ENCODE data around the gene TAF3.

TAF3 gene

GRCh38 chr10:7960108-7960507 is 141.8 kb downstream of the TAF3 start:
- TF ChIP-seq, protein P1, sequence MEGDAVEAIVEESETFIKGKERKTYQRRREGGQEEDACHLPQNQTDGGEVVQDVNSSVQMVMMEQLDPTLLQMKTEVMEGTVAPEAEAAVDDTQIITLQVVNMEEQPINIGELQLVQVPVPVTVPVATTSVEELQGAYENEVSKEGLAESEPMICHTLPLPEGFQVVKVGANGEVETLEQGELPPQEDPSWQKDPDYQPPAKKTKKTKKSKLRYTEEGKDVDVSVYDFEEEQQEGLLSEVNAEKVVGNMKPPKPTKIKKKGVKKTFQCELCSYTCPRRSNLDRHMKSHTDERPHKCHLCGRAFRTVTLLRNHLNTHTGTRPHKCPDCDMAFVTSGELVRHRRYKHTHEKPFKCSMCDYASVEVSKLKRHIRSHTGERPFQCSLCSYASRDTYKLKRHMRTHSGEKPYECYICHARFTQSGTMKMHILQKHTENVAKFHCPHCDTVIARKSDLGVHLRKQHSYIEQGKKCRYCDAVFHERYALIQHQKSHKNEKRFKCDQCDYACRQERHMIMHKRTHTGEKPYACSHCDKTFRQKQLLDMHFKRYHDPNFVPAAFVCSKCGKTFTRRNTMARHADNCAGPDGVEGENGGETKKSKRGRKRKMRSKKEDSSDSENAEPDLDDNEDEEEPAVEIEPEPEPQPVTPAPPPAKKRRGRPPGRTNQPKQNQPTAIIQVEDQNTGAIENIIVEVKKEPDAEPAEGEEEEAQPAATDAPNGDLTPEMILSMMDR (conservative IDR thresholded peaks at IDR 0.05; ENCODE audit: low read depth, low read length): no peak

DNA sequence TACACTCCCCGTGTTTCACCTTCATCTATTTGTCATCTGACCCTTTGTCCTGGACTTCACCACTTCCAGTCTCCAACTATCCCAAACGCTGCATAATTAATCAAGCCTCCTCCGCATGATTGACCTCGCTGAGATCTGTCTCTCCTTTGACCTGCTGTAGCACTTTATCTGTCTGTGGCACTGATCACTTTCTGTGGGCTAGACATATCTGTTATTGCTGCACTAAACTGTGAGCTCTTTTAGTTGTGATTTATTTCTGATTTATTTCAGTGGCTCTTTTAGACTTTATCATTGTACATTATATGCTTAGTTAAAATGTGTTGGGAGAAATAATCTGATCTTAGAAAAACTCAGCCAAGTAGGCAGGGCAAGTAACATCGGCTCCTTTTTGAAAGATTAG is 144.3 kb downstream of the TAF3 start:
- TF ChIP-seq, protein P1 (conservative IDR thresholded peaks at IDR 0.05; ENCODE audit: low read depth, low read length): no peak
- no peak overlapping the region for H3K4me3 ChIP-seq (ENCODE audit: low read length)
- no peak for DNase-seq (ENCODE audit: low read depth)

More at GRCh38 chr10:7960108-7960507, 141.8 kb downstream of the TAF3 start:
- no peak overlapping the region for H3K4me3 ChIP-seq (ENCODE audit: low read length)
- DNase-seq (ENCODE audit: low read depth): no peak

GRCh38 chr10:7965457-7965856 is 147.2 kb downstream of the TAF3 start:
- DNase-seq (ENCODE audit: low read depth): no peak
- TF ChIP-seq, protein P1 (conservative IDR thresholded peaks at IDR 0.05; ENCODE audit: low read depth, low read length): no peak
- no peak overlapping the region for H3K4me3 ChIP-seq (ENCODE audit: low read length)

DNA sequence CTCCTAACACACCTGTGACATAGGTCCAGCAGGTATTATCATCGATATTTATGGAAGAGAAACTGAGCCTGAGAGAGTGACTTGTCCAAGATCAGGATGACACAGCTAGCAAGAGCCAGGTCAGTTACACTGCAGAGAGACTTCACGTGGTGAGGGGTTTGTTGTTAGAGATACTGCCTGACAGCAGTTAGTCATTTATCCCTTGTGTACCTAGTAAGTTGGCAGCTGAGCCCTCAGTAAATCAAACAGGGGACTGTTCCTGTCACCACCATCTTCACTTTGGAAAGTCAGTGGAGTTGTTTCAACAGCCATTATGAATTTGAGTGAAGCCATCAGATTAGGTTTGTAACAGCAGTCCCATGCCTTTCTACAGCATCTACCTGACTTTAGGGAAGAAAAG is 148.7 kb downstream of the TAF3 start:
- TF ChIP-seq, protein P1 (conservative IDR thresholded peaks at IDR 0.05; ENCODE audit: low read depth, low read length): no peak
- no peak overlapping the region for H3K4me3 ChIP-seq (ENCODE audit: low read length)
- DNase-seq (ENCODE audit: low read depth): no peak

DNA sequence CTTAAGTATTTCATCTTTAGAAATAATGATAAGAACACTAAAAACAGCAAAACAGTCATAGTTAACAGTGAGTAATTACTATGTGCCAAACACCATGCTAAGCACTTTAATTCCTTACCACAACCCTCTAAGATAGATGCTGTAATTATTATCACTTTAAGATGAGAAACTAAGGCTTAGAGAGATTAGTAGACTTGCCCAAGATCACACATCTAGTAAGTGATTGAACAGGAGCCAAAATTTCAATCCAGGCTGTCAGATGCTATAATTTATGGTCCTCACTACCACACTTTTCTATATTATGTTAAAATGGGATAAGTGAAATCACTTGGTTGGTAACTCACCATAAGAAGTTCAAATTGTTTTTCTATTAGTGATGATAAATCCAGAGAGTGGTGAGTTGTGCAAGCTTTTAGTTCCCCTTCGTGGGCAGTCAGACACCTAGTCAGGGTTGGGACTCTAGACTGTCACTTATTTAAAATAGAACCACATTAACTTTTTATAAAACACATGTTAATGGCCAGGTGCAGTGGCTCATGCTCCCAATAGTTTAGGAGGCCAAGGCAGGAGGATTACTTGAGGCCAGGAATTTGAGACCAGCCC is 150.3 kb downstream of the TAF3 start:
- no peak for DNase-seq (ENCODE audit: low read depth)
- TF ChIP-seq, protein P1 (conservative IDR thresholded peaks at IDR 0.05; ENCODE audit: low read depth, low read length): no peak
- no peak overlapping the region for H3K4me3 ChIP-seq (ENCODE audit: low read length)

DNA sequence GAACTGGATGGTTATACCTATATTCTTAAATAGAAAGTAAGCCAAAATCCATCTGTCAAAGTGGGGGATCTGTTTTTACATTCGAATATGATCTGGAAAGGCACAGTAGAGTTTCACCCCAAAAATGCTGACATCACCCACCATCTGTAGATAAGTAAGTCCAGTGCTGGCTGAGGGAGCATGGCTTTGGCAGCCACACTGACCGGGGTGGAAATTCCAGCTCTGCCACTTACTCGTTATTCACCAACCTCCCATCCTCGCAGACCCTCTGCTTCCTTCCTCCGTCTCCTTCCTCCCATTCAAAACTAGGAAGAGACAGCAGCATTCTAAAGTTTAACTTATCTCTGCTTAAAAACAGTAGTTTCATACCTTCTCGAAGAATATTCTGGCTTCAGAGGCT is 151.3 kb downstream of the TAF3 start:
- DNase-seq (ENCODE audit: low read depth): no peak
- TF ChIP-seq, protein P1 (conservative IDR thresholded peaks at IDR 0.05; ENCODE audit: low read depth, low read length): no peak
- H3K4me3 ChIP-seq (ENCODE audit: low read length): no peak overlapping the region

DNA sequence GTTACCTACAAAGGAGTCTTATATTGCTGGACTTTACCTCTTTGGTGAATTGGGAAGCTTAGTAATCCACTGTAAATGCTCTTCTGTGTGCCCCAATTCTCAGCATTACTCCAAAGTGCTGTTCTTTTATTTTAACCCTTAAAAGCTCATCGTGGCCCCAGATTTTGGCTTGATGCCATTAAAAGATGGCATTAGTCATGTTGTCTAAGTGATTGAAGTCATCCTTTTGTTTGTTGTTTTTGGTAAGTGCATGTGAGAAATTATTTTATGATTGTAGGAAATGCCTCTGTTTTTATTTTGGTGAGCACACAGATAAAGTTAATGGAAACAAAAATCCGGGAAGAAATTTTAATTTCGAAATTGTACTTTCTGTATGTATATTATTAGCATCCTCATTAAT is 153.6 kb downstream of the TAF3 start:
- no peak for DNase-seq (ENCODE audit: low read depth)
- H3K4me3 ChIP-seq (ENCODE audit: low read length): no peak overlapping the region
- TF ChIP-seq, protein P1 (conservative IDR thresholded peaks at IDR 0.05; ENCODE audit: low read depth, low read length): no peak

Data from retinal pigment epithelial cell (primary cell).